ENCODE measurements around the gene CELSR3.

DNA sequence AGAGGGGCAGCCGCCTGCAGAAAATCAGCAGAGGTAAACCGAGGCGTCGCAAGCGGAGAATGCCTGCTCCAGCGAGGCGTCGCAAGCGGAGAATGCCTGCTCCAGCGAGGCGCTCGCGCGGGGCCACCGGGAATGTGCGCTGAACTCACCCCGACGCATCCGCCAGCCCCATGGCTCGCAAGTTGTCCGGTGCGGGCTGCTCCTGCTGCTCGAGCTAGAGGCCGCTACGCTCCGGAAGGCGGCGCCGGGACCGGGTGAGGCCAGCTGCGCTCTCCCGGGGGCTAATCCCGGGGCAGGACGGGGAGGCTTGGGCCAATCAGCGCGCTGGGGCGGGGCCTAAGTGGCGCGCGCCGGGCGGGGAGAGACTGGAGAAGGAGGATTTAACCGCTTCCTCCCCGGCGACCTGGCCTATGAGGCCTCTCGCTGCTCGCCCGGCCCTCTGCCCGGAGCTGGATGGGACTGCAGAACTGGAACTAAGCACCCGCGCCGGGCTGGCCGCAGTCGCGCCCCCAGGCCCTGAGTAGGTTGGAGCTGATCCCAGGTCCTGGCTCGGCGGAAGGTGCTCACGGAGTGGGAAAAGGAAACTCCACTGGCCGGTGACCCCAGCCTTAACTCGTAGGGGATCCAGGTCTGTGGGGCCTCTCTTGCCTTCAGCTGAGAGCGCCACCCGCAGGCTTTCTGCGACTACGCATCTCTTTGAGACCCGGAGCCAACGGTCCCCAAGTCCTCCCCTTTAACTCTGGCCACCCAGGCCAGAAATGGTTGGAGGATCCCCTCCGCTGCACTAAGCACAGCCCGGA lies 27.3 kb downstream of the CELSR3 start, which contains the start of gene SLC26A6:
- TF ChIP-seq, protein P1, sequence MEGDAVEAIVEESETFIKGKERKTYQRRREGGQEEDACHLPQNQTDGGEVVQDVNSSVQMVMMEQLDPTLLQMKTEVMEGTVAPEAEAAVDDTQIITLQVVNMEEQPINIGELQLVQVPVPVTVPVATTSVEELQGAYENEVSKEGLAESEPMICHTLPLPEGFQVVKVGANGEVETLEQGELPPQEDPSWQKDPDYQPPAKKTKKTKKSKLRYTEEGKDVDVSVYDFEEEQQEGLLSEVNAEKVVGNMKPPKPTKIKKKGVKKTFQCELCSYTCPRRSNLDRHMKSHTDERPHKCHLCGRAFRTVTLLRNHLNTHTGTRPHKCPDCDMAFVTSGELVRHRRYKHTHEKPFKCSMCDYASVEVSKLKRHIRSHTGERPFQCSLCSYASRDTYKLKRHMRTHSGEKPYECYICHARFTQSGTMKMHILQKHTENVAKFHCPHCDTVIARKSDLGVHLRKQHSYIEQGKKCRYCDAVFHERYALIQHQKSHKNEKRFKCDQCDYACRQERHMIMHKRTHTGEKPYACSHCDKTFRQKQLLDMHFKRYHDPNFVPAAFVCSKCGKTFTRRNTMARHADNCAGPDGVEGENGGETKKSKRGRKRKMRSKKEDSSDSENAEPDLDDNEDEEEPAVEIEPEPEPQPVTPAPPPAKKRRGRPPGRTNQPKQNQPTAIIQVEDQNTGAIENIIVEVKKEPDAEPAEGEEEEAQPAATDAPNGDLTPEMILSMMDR (IDR thresholded peaks at IDR 0.05), result peak; percentile 40 to 66 (median 52)
- TF ChIP-seq POLR2A (IDR thresholded peaks at IDR 0.05) (peak; percentile 26), EP300 (IDR thresholded peaks at IDR 0.05) (no peak)

All from ovary (tissue), 3 donors.